SK-N-SH treated with all-trans-retinoic acid at 6 μM for 48 hours (cell line): Measurements from ENCODE around the gene OLR1.

ENCODE experiments used
- ARNTL ChIP-seq: fragments of 450-650 bp; formaldehyde crosslinking; IDR thresholded peaks from 2 replicates; pipeline ENCODE4 v1.5.0; 2020; ENCODE audit warnings: low read depth, mild to moderate bottlenecking, moderate library complexity, borderline replicate concordance
- BACH2 ChIP-seq: fragments of 250-450 bp; sonication (Bioruptor Pico); IDR thresholded peaks from 2 replicates; pipeline ENCODE4 v1.9.0; 2021; ENCODE audit warnings: mild to moderate bottlenecking, borderline replicate concordance
- CREB5 ChIP-seq: fragments of 250-450 bp; sonication (Bioruptor Pico); IDR thresholded peaks from 2 replicates; pipeline ENCODE4 v1.5.1; 2020; ENCODE audit warnings: low read depth, mild to moderate bottlenecking, moderate library complexity
- CSRNP3 ChIP-seq: fragments of 250-450 bp; sonication (Bioruptor Pico); IDR thresholded peaks from 2 replicates; pipeline ENCODE4 v1.5.1; 2021; ENCODE audit warnings: mild to moderate bottlenecking, moderate library complexity
- ISL1 ChIP-seq: fragments of 250-450 bp; sonication (Bioruptor Pico); IDR thresholded peaks from 2 replicates; pipeline ENCODE4 v2.1.2; 2022; ENCODE audit warnings: mild to moderate bottlenecking, moderate library complexity
- OSR1 ChIP-seq: fragments of 250-450 bp; sonication (Bioruptor Pico); IDR thresholded peaks from 2 replicates; pipeline ENCODE4 v1.8.0; 2022; ENCODE audit warnings: moderate library complexity, mild to moderate bottlenecking, inconsistent platforms
- RARB ChIP-seq: fragments of 250-450 bp; sonication (Bioruptor Pico); IDR thresholded peaks from 2 replicates; pipeline ENCODE4 v1.8.0; 2021; ENCODE audit warnings: mild to moderate bottlenecking, moderate library complexity
- TOX ChIP-seq: fragments of 250-450 bp; sonication (Bioruptor Pico); IDR thresholded peaks from 2 replicates; pipeline ENCODE4 v1.8.0; 2021; ENCODE audit warnings: mild to moderate bottlenecking, moderate library complexity, borderline replicate concordance
- ZFP3 ChIP-seq: fragments of 250-450 bp; sonication (Bioruptor Pico); IDR thresholded peaks from 2 replicates; pipeline ENCODE4 v1.5.0; 2020; ENCODE audit warnings: mild to moderate bottlenecking, moderate library complexity
- ZFP30 ChIP-seq: fragments of 450-650 bp; formaldehyde crosslinking; IDR thresholded peaks from 2 replicates; pipeline ENCODE4 v1.5.0; 2022; ENCODE audit warnings: mild to moderate bottlenecking, moderate library complexity
- ZNF565 ChIP-seq: fragments of 450-650 bp; formaldehyde crosslinking; conservative IDR thresholded peaks from 2 replicates; pipeline ENCODE4 v1.5.0; 2020; ENCODE audit warnings: low read depth, mild to moderate bottlenecking, moderate library complexity
- ZNF70 ChIP-seq: fragments of 450-650 bp; formaldehyde crosslinking; IDR thresholded peaks from 2 replicates; pipeline ENCODE4 v1.5.0; 2020; ENCODE audit warnings: mild to moderate bottlenecking, moderate library complexity

GRCh38 chr12:10155966-10156365, 16.0 kb downstream of the OLR1 start:
- TF ChIP-seq ZNF565 (CRISPR knock-in tag) (no peak), RARB (CRISPR knock-in tag) (no peak), ARNTL (CRISPR knock-in tag) (no peak), CREB5 (no peak), TOX (CRISPR knock-in tag) (no peak), OSR1 (CRISPR knock-in tag) (no peak), ZNF70 (CRISPR knock-in tag) (no peak), ZFP30 (CRISPR knock-in tag) (no peak), BACH2 (CRISPR knock-in tag) (no peak), CSRNP3 (no peak), ISL1 (CRISPR knock-in tag) (no peak), ZFP3 (no peak)
